Duodenal mucosa (tissue), 2 donors: Measurements from ENCODE around the gene EFCAB14.

Source experiments
- H3K27ac ChIP-seq: one replicate; pipeline ENCODE4 v1.7.0; 2013; ENCODE audit warnings: low read depth, low read length
- H3K27me3 ChIP-seq, 2 donors: one replicate each; pipeline ENCODE4 v1.7.0; 2013; ENCODE audit warnings: low read length in 2 of 2, control low read depth in 1 of 2; ENCODE audit not compliant: insufficient read depth in 2 of 2, control insufficient read depth in 1 of 2
- H3K36me3 ChIP-seq, 2 donors: one replicate each; pipeline ENCODE4 v1.7.0; 2013; ENCODE audit warnings: low read length in 2 of 2, control low read depth in 1 of 2; ENCODE audit not compliant: insufficient read depth in 2 of 2, control insufficient read depth in 1 of 2
- H3K4me1 ChIP-seq, 2 donors: one replicate each; pipeline ENCODE4 v1.7.0; 2013; ENCODE audit warnings: low read length in 2 of 2, control low read depth in 1 of 2; ENCODE audit not compliant: insufficient read depth in 2 of 2, control insufficient read depth in 1 of 2
- H3K4me3 ChIP-seq, 2 donors: one replicate each; pipeline ENCODE4 v1.7.0; 2013; ENCODE audit warnings: low read length in 2 of 2, low read depth in 1 of 2
- H3K9ac ChIP-seq, 2 donors: one replicate each; pipeline ENCODE4 v1.7.0; 2013; ENCODE audit warnings: low read length in 2 of 2, low read depth in 1 of 2
- H3K9me3 ChIP-seq, 2 donors: one replicate each; pipeline ENCODE4 v1.7.0; 2013; ENCODE audit warnings: low read length in 2 of 2, control low read depth in 1 of 2; ENCODE audit not compliant: control insufficient read depth in 1 of 2

EFCAB14 gene

GRCh38 chr1:46718727-46719622 lies at the start of gene EFCAB14:
Gene EFCAB14 (minus strand): TSS chr1:46719114. CDS start chr1:46718087, 1,027 bp downstream.
- peak within 1 kb of the TSS; percentile 83 to 97 for H3K9ac ChIP-seq
- peaks cover 11 to 18% of the 10 kb centered on the region in 2 donors for H3K36me3 ChIP-seq
- H3K27ac ChIP-seq, result peak within 1 kb of the TSS; percentile 70
- H3K27me3 ChIP-seq, result no peaks in the 10 kb centered on the region
- no peaks in the 10 kb centered on the region for H3K9me3 ChIP-seq
- peaks cover 27 to 37% of the 10 kb centered on the region in 2 donors for H3K4me1 ChIP-seq
- H3K4me3 ChIP-seq, result peak within 1 kb of the TSS; percentile 94 to 96

DNA sequence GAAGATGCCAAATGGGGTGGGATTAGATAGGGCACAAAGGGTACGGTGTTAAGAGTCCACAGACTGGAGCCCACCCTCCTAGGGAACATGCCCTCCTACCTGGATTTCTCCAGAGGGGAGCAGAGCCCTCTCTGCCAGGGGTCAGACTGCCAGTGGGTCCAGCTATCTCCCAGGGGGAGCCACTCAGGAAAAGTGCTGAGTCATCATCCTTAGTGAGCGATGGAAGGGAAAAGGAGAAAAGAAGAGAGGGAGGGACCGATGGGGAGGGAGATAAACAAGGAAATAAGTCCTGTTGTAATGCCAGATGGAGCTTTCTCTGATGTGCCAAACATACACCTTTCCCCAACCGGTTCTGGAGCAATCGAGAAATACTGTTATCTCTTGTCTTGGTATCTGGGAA lies 49.5 kb upstream of the EFCAB14 start:
- Histone ChIP-seq H3K36me3 (no peaks in the 10 kb centered on the region), H3K9me3 (peaks cover 26 to 33% of the 10 kb centered on the region in 2 donors), H3K4me1 (peaks cover 12 to 14% of the 10 kb centered on the region in 2 donors), H3K27me3 (peaks cover 0 to 4% of the 10 kb centered on the region in 2 donors), H3K4me3 (no peak overlapping the region), H3K9ac (no peak overlapping the region), H3K27ac (no peak overlapping the region)

GRCh38 chr1:46767649-46768282 lies 48.9 kb upstream of the EFCAB14 start:
- peaks cover 0 to 4% of the 10 kb centered on the region in 2 donors for H3K27me3 ChIP-seq
- H3K27ac ChIP-seq, result no peak overlapping the region
- peaks cover 26 to 33% of the 10 kb centered on the region in 2 donors for H3K9me3 ChIP-seq
- H3K4me3 ChIP-seq, result no peak overlapping the region
- no peaks in the 10 kb centered on the region for H3K36me3 ChIP-seq
- no peak overlapping the region for H3K9ac ChIP-seq
- H3K4me1 ChIP-seq, result peaks cover 14 to 19% of the 10 kb centered on the region in 2 donors

DNA sequence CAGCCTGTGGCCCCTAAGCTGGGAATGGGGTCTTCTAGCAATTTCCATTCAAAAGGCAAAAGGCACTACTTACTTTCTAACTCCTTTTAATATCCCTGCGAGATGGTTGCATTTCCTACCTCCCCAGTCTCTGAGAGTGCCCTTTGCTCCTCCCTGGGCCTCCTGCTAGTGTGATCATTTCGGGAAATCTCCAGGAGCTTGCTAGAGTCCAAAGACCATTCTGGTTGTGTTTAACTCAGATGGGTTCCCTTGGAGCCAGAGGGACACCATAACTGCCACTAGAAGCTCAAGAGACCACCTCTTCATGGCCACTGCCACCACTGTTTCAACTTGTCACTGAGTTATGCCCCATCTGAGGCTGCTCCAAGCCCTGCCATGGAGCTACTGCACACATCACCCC lies 45.5 kb upstream of the EFCAB14 start:
- H3K4me1 ChIP-seq, result peaks cover 14 to 21% of the 10 kb centered on the region in 2 donors
- H3K27me3 ChIP-seq, result peaks cover 0 to 4% of the 10 kb centered on the region in 2 donors
- no peaks in the 10 kb centered on the region for H3K36me3 ChIP-seq
- H3K27ac ChIP-seq, result no peak overlapping the region
- no peak overlapping the region for H3K4me3 ChIP-seq
- H3K9me3 ChIP-seq, result peaks cover 0 to 8% of the 10 kb centered on the region in 2 donors
- no peak overlapping the region for H3K9ac ChIP-seq

DNA sequence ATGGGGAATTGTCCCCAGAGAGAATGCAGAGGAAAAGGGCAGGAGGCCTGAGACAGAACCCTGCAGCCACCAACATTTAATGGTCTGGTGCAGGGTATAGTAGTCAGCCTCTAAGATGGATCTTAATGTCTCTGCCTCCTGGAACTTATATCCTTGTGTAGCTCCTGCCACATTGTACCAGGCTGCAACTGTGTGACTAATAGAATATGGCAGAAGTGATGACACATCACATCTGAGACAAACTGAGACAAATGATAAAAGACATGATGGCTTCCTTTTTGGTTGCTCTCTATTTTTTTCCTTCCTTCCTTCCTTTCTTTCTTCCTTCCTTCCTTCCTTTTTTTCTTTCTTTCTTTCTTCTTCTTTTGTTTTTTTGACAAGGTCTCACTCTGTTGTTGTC lies 42.8 kb upstream of the EFCAB14 start:
- no peak overlapping the region for H3K27ac ChIP-seq

GRCh38 chr1:46760558-46761166 lies 41.7 kb upstream of the EFCAB14 start:
- peaks cover 30 to 46% of the 10 kb centered on the region in 2 donors for H3K4me1 ChIP-seq
- no peak overlapping the region for H3K27ac ChIP-seq
- no peak overlapping the region for H3K9ac ChIP-seq
- no peak overlapping the region for H3K4me3 ChIP-seq
- no peaks in the 10 kb centered on the region for H3K9me3 ChIP-seq
- no peaks in the 10 kb centered on the region for H3K36me3 ChIP-seq
- H3K27me3 ChIP-seq, result no peaks in the 10 kb centered on the region

More for the DNA sequence above, 42.8 kb upstream of the EFCAB14 start:
- Histone ChIP-seq H3K9ac (no peak overlapping the region), H3K27me3 (no peaks in the 10 kb centered on the region), H3K4me3 (no peak overlapping the region), H3K9me3 (no peaks in the 10 kb centered on the region), H3K4me1 (peaks cover 25 to 41% of the 10 kb centered on the region in 2 donors), H3K36me3 (no peaks in the 10 kb centered on the region)

DNA sequence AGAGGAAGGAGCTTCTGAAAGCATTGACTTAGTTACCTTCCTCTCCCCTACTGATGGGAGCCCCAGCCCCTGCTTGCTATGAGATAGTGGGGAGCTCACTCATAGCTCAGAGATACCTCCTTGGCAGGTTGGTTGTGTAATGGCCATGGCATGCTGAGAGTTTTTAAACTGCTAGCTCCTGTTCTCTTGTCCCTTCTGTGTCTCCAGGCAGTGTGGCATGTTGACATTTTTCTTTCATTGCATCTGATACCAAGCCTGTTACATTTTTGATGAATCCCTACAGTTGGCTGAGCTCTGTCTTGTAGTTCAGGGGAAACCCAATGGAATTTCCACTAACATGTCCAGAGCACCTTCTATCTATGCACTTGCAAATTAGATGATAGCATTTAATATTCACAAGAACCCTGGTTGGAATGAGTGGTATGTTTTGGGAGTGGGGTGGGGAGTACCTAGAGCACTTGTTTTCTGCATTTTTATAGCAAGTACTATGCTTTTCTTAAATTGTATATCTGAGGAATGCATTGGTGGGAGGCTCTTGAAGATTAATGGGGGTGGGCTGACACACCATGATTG lies 39.1 kb upstream of the EFCAB14 start:
- Histone ChIP-seq H3K36me3 (no peaks in the 10 kb centered on the region), H3K9me3 (no peaks in the 10 kb centered on the region), H3K9ac (no peak overlapping the region), H3K27me3 (no peaks in the 10 kb centered on the region), H3K4me3 (peak overlapping the region in 1 of 2 donors; percentile 22), H3K27ac (no peak overlapping the region), H3K4me1 (peaks cover 23 to 43% of the 10 kb centered on the region in 2 donors)

- Histone ChIP-seq H3K36me3 (no peaks in the 10 kb centered on the region), H3K27ac (no peak overlapping the region), H3K4me1 (peaks cover 23 to 39% of the 10 kb centered on the region in 2 donors), H3K27me3 (no peaks in the 10 kb centered on the region), H3K9me3 (no peaks in the 10 kb centered on the region), H3K9ac (no peak overlapping the region), H3K4me3 (peak overlapping the region in 1 of 2 donors; percentile 22)
These were observed 38.5 kb upstream of the EFCAB14 start for GRCh38 chr1:46757247-46757955.

- Histone ChIP-seq H3K9me3 (no peaks in the 10 kb centered on the region), H3K9ac (peak overlapping the region; percentile 16 to 45), H3K4me3 (peak overlapping the region in 1 of 2 donors; percentile 6), H3K27ac (no peak overlapping the region), H3K36me3 (no peaks in the 10 kb centered on the region), H3K27me3 (no peaks in the 10 kb centered on the region), H3K4me1 (peaks cover 24 to 41% of the 10 kb centered on the region in 2 donors)
These were observed 36.2 kb upstream of the EFCAB14 start for GRCh38 chr1:46755121-46755520.
